NK-92 (cell line): Measurements from ENCODE around the gene PKHD1.
"Not testable (repeated sequence)": the region's sequence is repeated elsewhere in the genome, so short reads cannot be mapped to it uniquely, and the experiment has no call there.

ENCODE experiments used
- DNase-seq: peaks from one replicate; lab custom pipeline; 2025; ENCODE audit not compliant: unreplicated experiment; lab: John Stamatoyannopoulos, UW

PKHD1 gene

DNA sequence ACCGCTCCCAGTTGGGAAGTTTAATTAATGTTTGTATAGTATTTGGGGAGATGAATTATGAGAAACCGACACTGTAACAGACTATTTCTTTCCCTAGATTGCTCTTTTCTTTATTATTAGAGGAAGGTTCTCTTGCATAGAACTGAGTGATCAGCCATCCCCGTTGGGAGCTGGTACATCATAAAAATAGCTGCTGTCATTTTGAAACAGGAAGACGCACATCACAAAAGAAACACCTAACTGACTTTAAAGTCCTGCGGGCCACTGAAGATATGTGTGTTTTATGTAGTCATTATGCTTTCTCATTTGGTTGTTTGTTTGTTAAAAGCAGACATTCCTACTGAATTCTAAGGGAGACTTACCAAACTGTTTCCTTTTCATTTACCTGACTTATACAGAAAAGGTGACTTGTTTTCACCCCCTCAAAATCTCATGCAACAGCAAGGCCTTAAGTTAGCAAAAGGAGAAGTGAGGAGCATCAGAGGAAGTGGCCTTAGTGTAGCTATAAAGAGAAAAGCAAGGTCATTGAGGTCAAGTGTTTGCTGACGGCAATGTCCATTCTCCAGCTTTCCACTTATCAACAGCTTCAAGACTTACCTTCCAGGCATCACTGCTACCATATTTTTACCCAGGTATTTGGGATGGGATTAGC is 91.0 kb downstream of the PKHD1 start:
- no peak for DNase-seq

DNA sequence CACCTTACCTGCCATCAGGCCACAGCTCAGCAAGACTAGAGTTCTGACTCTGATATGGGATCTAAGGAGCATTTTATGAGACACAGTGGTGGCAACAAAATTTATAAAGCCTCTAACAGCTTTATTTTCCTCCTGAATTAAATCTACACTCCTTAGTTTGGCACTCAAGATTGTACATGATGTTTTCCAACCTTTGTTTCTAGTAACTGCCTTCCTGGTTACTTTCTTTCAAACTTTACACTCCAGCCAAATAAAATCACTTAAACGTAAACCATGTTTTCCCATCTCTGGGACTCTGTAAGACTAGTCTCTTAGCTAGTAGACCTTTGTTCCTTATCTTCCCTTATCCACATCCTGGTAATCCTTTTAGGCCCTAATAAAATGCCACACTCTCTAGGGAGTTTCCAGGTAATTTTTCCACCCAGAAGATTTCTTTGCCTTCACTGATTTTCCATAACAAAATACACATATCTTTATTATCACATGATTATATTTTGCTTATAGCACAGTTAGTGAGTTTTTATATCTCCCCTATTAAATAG is 92.1 kb downstream of the PKHD1 start:
- no peak for DNase-seq

DNA sequence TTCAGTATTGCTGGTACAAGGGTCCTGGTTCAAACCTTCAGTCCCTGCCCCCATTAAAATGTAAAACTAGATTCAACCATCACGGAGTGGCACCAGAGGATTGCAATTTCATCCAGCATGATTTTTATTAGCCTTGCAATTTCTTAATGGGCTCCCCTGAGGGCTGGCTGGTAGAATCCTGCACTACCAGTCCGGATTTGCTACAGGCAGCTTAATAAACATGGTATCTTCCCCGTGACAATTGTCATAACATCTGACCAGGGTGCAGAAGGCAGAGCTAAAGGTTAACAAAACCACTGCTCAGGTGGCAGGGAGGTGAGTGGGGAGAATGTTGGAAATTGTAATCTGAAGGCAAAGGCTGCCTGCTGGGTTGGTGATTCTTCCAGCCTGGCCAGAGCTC is 94.5 kb downstream of the PKHD1 start:
- DNase-seq: no peak

DNA sequence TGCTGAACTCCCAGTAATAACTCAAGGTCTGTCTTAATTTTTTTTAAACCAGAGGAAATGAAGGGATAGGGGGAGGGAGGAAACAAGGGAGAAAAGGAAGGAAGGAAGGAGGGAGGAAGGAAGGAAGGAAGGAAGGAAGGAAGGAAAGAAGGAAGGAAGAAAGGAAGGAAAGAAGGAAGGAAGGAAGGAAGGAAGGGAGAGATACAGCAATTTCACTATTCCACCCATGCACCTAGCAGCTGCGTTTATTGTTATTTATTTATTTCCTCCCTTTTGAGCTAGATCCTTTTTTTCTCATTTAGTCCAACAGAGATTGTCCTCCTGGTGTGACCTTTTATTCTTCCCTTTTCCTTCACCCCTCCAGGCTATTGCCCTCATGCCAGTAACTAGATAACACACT is 97.6 kb downstream of the PKHD1 start:
- no peak for DNase-seq

DNA sequence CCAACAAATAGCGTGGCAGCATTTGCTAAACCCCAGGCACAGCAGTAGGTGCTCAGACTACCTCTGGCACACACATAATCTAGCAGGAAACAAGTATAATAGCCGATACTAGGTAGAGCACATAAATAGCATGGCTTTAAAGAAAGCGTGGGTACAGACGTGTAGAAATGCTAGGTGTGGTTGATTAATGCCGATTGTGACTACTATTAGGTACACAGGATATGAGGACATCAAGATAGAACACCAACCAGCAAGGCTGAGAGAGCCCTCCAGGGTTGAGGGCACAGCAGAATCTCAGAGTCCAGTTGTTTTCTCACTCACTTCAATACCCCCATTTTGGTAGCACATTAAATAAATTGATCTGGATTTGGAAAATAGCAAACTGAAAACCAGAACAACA is 100.5 kb downstream of the PKHD1 start:
- DNase-seq: no peak

DNA sequence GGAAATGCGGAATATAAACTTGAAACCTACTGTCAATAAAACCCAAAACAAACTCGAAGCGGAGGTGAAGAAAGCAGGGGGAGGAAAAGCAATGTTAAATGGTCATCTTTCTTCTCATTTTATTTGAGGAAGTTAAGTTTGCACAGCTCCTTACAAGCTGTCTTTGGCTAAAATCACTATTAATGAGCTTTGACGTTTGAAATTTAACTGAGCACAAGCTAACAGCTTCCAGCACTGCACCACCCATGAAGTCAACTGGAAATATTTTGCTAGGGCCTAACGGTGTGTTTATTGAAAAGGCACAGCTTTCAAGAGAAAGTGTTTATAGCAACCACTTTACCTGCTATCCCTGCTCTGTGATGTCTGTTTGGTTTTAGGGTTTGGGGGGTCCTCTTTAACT is 103.8 kb downstream of the PKHD1 start:
- no peak for DNase-seq

DNA sequence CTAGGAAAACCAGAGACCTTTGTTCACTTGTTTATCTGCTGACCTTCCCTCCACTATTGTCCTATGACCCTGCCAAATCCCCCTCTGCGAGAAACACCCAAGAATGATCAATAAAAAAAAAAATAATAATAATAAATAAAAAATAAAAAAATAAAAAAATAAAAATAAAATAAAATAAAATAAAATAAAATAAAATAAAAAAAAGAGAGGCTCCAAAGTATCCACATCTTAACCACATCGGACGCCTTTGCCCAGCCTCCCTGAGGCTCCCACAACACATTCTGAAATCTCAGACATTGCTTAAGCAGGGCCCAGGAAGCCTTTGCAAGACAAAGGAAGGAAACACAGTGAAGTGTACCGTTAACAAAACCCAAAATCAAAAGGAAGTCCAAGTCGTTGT is 104.7 kb downstream of the PKHD1 start:
- not testable (repeated sequence) for DNase-seq

DNA sequence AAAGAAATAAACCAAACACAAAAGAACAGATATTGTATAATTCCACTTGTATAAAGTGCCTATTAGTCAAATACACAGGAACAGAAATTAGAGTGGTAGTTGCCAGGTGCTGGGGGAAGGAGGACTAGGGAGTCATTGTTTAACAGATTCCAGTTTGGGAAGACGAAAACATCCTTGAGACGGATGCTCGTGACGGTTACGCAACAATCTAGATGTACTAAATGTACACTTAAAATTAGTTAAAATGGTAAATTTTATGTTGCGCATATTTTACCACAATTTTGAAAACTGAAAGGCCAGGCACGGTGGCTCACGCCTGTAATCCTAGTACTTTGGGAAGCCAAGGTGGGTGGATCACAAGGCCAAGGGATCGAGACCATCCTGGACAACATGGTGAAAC is 111.0 kb downstream of the PKHD1 start:
- no peak for DNase-seq

DNA sequence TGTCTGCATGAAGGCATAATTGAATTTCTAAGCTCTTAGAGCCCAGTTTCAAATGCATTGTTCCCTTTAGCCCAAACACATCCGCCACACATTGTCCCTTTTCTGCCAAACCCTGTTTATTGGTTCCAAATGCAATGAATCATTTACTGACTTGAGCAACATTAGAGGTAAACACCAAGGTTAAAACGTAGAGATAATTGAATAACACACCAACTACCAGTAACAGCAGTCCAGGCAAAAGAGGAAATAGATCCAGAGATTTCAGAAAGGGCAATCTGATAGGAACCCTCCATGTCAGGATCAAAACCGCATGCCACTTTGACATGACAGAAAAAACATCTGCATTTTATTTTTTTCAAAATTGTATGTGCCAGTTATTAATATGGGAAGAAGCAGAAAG is 114.8 kb downstream of the PKHD1 start:
- DNase-seq: no peak

DNA sequence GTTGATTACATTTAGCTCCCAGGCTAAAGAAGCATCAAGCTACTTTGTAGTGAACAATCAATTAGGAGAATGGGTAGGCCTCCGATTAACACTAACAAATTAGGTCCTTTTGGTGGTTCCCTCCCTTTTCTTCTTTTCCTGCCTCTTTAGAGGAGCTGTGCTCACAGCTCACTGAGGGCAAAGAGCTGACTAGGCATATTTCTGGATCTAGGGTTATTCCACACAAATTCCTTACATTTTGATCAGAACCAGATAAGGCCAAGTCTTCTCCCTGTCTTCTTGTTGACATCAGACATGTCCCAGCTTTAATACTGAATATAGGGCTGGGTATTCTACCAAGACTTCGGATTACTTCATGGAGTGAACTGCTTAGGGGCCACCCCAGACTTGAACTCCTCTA is 119.1 kb downstream of the PKHD1 start:
- DNase-seq: no peak

DNA sequence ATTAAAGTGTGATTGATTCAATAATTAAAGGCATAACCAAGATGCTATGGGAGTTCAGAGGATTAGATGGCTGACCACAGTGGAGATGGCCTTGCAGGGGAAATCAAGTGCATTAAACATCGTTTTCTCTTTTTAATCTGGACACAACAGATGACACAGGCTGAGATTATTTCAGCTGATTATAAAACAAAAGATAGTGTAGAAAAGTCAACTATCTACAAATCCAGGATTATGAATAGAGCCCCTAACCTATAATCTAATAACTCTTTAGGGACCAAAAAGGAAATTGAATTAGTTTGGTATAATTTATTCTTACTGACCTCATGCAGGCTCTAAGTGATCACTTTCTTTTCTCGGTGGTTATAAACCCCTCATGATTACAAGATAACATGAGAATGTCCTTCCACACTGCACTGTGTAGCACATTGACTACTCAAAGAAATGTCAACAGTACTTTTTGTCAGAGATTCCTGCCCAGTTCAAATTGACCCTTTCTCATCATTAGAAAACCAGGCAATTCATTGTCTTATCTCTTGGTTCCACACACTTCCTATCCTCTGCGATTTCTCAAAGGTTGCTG is 122.1 kb downstream of the PKHD1 start:
- DNase-seq: no peak

DNA sequence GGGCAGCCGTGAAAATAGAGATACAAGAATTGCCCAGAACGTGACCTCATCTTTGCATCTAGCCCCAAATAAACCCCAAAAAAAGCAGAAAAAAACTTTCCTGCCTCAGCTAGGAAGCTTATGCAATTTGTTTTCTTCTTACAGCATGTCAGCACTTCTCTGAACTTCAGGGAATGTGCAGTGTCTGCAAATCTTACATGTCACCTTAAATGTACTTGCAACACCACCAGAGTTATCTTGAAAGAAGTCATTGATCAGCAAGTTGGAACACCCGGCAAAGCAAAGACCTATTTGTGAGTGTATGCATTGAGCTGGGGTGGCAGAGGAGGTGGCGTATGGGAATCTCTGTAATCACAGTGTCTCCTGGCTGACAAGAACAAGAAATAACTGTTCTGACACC is 123.4 kb downstream of the PKHD1 start:
- DNase-seq: no peak

DNA sequence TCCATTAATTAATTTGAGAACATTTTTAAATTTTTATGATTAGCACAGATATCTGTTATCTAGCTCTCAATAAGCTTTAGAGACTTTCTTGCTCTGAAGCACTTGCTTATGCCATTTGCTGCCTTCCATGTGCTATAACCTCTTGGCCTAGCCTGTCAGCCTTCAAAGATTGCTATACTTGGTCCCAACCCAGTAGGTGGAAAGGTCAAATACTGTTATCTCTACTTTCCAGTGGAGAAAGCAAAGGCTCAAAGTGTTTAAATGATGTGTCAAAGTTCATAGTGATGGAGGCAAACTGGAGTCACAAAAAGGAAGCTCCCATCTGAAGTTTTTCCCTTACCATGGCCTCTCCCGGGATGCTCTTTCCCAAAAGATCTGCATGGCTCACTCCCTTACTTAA is 125.1 kb downstream of the PKHD1 start:
- no peak for DNase-seq

DNA sequence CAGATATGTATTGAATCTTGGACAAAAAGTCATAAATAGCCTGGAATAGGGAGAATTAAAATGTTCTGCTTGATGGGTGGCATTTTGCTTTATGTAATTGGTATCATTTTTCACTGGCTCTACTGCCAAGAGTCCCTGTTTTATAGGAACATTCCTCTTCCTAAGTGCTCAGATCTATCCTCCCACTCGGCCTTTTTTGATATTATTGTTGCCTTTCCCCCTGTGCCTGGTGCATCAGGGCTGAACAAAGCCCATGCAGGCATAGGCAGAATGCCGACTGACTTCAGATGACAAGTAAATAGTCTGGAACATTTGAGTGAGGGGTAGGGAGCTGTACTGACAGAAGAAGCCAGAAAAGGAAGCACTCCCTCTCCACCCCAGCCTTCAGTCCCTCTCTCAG is 127.0 kb downstream of the PKHD1 start:
- no peak for DNase-seq

DNA sequence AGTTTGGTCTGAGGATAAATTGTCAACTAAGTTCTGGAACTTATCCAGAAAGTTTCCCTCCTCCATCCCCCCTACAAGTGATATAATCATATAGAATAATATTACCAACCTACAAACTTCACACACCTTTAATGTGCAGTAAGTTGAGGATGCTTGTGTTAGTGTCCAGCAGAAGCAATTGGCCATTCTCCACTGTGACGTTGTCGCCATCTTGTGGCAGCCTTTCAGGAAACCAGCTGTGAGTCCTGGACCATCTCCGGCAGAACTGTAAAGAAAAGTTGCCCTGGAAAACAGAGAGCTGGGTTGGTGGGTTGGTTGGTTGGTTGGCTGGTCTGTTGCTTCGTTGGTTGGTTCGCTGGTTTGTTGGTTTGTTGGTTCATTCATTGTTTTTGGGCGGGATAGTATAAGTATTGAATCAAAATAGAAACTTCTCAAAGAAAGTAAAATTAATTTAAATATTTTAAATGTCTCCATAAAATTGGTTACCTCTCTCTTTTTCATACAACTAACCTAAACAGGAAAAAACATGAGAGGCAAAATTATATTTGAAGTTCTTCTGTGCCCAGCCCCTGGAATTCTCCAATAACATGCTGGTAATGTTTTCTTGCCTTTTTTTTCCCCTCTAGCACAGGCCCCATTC is 127.5 kb downstream of the PKHD1 start:
- DNase-seq: no peak

DNA sequence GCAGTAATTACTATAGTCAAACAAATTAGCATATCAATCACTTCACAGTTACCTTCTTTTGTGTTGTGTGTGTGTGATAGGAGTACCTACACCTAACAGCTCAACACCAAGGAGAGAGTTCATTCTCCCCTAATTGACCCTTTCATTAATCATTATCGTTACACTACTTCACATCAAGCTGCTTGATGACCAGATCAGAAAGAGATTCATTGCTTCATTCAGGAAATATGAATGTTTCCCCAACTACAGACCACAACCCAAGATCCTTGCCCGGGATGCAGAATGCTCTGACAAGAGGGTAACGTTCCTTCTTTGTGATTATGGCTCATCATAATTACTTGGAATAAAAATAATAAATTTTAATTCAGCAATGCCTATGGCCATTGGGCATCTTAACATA is 132.7 kb downstream of the PKHD1 start:
- DNase-seq: no peak

DNA sequence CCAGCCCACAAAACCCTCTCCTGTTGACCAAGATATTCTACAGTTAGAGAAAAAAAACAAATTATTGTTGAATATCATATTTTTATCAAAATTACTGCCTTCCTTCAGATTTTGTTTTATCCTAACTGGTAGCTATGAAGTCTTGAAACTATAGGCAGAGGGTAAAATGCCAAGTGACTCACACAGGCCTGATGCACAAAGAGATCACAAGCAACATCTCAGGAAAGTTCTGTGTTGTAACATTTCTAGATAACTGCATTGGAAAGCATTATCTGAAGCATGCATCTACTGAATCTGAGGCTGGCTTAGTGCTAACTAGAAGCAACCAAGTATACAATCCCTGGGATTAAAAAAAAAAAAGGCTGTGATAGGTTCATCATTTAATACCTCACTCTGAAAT is 134.2 kb downstream of the PKHD1 start:
- DNase-seq: no peak

DNA sequence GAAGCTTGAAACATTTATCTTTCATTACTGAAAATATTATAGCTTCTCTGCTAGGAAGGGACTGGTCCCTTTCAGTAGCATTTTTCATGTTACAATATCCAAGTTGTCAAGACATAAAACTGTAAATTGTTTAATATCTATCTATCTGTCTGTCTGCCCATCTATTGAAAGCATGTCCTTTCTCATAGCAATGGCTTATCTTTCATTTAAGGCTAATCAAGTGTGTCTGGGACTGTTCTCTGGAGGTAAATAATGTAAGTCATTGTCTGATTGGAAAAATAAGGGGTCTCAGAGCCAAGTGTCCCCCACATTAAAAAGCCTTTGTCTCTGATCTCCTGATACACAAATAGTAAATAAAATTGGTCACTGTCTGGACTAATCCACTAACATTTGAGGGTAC is 135.5 kb downstream of the PKHD1 start:
- no peak for DNase-seq

DNA sequence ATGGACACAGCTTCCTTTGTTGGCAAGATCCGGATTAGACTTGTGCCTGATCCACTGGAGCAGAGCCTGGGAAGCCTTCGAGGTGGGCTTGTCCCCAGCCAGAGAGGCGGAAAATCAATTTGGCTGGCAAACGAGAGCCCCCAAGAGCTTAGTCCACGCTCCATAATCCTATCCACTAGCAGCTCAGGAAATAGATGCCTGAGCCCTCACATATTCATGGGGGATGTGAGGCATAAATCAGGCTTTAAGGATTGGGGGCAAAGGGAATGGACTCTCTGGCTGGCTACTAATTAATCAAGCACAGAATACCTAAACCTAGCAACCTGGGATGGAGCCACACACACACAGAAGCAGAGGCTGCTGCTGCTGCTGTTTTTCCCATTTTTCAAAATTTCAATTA is 137.9 kb downstream of the PKHD1 start:
- DNase-seq: no peak

DNA sequence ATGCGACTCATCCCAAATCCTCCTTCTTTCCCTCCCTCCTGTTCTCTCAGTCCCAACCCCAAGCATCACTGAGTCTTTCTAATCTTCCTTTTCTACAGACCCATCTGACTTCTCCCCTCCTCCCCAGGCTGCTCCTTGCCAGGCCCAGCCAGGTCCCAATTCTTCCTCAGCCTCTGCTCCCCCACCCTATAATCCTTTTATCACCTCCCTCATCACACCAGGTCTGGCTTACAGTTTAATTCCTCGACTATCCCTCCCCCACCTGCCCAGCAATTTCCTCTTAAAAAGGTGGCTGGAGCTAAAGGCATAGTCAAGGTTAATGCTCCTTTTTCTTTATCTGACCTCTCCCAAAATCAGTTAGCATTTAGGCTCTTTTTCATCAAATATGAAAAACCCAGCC is 147.7 kb downstream of the PKHD1 start:
- not testable (repeated sequence) for DNase-seq

DNA sequence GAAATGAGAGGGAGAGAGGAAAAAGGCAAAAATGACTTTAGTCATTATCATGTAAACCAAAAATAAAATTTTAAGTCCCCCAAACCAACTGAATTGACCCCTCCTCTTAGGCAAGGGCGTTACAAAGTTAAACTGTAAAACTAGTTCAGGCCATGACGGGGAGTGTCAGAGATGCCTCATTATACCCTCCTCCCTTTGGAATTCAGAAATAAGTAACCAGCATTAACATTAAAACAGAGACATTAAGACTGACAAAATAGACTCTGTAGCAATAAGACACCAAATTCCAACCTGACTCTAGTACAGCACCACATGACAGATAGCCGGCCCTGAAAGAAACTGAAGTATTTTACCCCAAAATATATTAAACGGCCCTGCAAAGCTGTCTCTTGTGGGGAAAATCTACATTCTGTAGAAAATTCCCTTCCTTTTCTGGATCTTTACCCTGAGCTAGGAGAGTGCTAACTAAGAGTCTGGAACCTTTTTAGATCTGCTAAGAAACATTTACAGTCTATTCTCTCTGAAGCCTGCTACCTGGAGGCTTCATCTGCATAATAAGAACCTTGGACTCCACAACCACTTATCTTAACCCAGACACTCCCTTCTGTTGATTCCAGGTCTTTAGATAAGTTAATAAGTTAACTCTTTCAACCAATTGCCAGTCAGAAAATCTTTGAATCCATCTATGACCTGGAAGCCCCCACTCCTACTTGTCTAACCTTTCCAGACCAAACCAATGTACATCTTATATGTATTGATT is 150.7 kb downstream of the PKHD1 start:
- no peak for DNase-seq

DNA sequence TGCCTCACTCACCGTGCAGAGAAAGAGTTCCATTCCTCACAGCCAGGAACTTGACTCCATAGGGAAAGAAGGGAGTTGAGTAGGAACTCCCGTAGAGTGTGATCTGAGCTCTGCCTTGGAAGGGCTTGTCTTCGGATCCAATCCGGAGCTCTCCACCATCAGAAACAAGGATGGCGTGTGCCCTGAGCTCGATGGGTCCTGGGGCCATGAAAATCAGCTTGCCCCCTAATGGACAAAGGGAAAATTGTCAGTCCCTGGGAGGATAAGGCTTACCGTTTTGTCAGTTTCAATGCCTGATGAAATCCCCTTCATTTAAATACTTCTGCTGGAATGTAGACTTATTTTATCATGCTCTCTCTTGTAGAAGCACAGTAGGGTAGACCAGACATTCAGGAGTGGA is 153.3 kb downstream of the PKHD1 start:
- DNase-seq: no peak
